HG03342 (cell line): ENCODE results near the gene MGAT4C.
"Not testable (repeated sequence)": the region's sequence is repeated elsewhere in the genome, so short reads cannot be mapped to it uniquely, and the experiment has no call there.

Experiments
- ATAC-seq: cut with Tn5 transposase; IDR thresholded peaks from one replicate; pipeline ENCODE4 v1.9.1; 2021; ENCODE audit warnings: mild to moderate bottlenecking, moderate library complexity; ENCODE audit not compliant: unreplicated experiment

MGAT4C gene

DNA sequence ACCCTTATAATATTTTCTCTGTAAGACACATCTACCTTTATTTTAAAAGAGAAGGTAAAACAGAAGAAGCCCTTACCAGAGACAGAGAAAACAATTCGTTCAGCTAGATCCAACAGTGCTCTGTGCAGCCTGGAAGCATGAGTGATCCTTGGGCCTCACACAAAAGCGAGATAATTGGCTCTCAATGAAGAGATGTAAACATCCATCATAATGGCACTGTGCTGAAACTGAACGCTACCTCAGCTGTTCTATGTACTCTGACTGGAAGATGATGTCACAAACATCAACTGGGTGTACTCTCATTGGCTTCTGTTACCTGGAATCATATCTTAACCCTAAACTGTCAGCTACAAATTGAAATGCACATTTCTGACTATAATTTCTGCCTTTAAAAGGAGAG, at the start of gene MGAT4C:
TSS of gene MGAT4C (minus strand) at position 229 of the 400 bp plus-strand sequence.
- ATAC-seq = no peak

DNA sequence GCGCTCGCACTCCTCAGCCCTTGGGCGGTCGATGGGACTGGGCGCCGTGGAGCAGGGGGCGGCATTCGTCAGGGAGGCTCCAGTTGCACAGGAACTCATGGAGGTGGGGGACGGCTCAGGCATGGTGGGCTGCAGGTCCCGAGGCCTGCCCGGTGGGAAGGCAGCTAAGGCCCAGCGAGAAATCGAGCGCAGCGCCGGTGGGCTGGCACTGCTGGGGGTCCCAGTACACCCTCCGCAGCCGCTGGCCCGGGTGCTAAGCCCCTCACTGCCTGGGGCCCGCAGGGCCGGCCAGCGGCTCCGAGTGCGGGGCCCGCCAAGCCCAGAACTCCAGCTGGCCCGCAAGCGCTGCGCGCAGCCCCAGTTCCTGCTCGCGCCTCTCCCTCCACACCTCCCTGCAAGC, 40.2 kb upstream of the MGAT4C start:
- not testable (repeated sequence) for ATAC-seq

DNA sequence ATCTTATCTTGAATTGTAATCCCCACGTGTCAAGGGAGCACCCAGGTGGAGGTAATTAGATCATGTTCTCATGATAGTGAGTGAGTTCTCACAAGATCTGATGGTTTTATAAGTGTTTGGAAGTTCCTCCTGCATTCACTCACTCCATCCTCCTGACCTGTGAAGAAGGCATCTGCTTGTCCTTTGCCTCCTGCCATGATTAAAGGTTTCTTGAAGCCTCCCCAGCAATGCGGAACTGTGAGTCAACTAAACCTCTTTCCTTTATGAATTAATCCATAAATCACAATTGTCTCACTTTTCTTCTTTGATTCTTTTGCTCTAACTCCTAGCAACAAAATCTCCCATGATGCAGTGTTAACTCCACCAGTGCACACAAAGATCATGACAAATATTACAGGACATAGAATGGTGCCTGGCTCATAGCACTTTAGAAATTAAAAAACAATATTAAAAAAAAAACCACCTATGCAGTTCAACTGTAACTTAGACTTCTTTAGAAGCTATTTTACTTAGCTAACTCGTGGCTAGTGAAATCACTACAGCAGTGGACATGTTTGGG, 37.6 kb upstream of the MGAT4C start:
- no peak for ATAC-seq

DNA sequence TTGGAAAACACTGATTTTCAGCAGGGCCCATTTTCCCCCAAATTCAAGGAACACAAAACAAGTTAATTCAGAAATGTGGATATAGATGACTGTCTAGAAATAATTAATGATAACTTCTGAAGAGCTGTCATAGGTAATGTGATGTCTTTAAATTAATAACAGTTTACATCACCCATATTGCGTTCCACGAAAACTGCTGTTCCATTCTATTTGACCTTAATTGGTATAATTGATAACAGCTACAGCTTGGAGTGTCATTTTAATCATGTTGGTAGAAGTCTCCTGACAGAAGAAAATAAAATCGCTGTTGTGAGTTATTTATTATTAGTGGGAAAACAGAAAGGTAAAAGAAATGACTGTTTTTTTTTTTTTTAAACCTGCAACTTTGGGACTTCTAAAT, 36.3 kb upstream of the MGAT4C start:
- no peak for ATAC-seq

DNA sequence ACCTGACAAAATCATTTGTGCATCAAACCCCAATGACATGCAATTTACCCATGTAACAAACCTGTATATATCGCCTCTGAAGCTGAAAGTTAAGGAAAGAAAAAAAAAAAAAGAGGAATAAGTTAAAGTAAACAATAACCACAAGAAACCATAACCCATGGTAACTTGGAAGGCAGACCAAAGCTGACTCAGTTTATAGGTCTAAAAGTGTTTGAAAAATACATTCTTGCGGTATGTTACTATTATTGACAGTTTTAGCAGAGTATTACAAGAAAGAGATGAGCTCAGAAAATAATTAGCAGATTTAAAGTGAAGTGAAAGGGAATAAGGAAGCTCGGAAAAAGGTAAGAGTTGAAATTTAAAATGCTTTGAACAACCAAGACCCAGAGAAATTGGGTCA, 34.4 kb upstream of the MGAT4C start:
- no peak for ATAC-seq

DNA sequence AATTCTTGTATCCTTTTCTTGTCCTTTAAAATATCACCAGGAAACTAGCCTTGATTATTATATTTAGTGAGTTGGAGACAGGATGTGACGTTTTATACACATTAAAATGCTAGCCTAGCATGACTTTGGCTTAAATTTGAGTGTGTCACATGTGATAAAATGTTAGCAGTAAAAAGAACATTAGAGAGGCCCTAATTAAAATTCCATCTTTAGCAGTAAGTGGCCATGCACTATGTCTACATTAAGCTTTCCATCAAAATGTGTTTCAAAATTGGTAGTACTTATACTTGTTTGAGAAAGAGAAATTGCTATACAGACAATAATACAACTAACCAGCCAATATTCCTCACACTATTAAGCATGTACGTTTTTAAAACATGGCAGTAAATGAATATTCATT, 29.9 kb upstream of the MGAT4C start:
- no peak for ATAC-seq

DNA sequence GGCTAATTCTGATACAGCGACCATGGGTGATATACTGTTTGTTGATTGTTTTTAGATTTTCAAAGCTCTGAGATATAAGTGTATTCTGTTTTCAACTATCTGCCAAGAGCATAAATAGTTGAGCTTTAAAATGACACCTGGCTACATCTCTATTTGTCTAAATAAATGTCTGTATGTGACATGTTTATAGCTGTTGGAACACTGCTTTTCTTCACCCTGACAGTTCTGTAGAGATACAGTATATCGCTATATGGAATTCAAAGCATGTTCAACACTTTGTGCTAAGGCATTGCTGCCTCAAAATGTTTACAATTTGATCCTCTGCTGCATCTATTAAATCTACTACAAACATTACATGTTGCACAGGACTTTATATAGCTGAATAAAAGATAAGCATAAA, 27.4 kb upstream of the MGAT4C start:
- no peak for ATAC-seq

DNA sequence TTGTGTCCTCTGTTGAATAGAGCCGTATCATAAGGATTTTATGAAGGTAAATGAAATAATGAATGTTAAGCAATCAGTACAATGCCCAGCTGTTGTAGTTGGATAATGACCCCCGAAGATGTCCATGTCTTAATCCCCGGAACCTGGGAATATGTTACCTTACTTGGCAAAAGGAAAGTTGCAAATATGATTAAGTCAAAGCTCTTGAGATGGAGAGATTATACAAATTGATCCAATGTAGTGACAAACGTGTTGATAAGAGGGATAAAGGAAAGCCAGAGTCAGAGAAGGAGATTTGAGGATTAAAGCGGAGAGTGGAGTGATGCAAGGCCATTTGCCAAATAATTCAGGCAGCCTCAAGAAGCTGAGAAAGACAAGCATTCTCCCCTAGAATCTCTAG, 19.2 kb upstream of the MGAT4C start:
- ATAC-seq = no peak

DNA sequence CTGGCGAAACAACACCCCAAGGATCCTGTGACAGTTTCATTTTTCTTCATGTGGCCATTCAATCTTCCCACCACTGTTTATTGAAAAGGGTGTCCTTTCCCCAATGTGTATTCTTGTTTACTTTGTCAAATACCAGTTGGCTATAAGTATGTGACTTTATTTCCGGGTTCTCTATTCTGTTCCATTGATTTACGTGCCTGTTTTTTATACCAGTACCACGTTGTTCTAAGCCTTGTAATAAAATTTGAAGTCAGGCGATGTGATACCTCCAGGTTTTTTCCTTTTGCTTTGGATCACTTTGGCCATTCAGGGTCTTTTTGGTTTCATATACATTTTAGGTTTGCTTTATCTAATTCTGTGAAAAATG, 9.1 kb upstream of the MGAT4C start:
- ATAC-seq = no peak

DNA sequence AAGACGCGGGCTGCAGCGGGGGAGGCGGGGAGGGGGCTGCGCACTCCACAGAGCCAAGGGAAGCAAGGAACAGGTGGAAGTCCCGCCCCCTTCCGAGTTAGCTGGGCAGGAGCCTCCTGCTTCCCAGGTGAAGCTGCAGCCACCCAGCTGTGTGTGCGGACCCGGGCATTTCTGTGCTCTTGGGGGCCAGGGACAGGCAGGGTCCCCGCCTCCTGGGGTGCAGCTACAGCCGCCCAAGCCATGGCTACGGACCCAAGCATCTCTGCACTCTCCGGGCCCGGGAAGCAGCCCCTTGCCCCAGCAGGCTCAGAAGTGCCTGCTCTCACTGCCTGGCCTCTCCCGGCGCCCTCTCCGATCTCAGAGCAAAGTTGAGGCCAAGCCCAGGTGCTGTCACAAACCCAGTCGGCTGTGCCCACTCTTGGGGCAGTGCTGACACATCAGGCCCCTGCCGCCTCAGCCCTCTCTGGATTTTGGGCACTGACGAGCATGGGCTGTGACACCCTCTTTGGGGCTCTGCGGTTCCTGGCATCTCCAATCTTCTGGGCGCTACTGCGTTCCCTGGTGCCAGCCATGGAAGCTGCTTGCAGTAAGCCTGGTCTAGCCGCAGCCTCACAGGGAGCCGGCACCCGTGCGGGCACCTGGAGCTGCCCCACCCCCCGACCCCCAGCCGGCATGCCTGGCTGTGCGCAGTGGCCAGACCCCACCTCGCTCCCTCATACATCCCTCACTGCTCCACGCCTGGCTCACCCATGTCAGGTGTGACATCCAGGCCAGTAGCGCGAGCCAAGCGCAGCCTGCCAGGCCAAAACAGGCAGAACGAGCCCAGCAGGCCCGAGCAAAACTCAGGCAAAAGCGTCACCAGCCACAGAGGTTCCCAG, 8.5 kb upstream of the MGAT4C start:
- ATAC-seq = no peak

DNA sequence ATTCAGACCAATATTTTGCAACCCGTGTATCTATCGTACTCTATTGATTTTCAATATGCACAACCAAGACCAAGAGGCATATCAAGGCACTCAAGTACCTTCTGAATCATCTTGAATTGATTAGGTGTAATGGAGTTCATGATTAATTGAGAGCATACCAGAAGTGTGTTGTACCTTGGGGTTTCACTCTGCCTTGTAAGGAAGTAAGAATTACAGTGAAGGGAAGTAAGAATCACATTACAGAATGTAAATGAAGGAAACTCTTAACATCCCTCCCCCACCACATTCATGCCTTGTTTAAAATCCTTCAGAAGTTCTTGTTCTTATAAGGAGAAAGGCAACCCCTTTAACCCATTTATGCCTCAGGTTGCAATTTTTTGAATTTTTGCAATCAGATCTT, 5.4 kb upstream of the MGAT4C start:
- no peak for ATAC-seq

DNA sequence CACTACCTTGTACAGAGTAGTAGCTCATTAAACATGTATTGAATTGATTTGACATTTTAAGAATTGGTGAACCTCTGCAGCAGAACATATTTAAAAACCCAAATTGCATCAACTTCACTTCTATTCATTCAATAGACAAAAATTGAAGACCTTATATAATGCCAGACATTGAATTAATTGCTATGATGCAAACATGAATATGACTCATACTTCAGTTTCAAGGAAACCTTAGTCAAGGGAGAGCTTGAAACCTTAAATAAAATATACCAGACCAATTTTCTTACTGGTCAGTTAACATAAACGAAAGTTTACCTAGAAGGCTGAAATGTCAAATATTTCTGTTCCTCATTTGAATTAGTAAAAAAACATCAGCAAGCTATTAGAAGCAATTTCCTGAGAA, 5.0 kb upstream of the MGAT4C start:
- no peak for ATAC-seq

DNA sequence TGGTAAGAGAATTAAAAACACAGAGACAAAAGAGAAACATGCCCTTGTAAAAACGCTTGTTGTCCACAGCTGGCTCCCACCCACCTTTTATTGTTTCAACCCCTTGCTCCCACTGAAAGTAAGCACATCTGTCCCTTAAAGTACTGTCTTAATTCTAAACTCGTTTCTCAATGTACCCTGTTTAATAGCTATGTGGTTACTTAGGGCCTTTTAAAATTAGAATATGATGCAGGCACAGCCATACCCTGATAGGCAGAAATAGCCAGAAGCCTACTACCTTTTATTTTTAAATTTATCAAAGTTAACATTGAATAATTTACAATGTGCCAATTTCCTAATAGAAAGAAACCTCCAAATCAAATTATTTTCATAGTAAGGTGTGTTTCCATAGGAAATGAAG, 4.0 kb upstream of the MGAT4C start:
- no peak for ATAC-seq

DNA sequence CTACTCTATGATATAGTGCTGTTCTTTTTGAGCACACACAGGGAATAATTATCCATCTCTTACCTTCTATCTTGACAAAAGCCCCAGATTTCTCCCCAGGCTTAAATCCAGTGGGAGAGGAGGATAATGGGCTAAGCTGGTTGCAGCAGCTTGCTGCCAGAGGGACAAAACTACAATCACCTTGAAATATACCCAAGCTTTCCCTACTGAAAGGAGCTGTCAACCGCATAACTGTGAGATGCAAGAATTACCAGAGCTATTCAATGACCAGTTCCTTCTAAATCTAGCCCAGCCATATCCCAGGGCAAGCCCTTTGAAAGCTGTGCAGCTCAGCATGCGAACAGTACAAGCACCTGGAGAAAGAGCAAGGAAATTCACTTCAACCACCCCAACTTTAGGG, 943 bp upstream of the MGAT4C start:
- ATAC-seq = no peak

DNA sequence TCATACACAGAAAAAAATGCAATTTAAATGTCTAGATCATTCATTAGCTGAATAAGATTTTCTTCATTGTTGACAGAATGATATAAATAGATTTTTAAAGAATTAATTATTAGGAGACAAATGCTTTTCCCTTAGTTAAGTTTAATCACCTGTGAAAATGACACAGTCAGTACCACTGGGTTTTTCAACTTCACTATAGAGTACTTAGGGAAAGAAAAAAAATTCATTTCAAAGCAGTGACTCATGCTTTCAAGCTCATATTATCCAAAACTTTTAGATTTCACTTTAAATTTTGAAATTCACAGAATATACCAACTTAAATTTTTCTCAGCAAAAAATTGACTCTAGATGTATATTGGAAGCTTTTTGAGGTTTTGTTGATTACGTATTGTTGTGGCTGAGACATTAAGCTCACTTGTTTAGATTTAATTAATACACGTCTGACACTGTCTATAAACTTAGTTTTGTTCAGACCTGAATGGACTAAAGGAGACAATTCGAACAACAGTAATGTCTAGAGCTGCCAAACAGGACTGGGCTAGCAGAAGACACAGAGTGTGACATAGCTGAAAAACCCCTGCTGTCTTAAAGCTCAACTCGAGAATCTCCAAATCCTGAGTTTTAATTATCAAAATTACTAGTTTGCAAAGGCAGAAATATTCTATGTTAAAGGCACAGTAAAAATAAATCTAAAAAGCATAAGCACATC, 1.6 kb downstream of the MGAT4C start:
- ATAC-seq = no peak

DNA sequence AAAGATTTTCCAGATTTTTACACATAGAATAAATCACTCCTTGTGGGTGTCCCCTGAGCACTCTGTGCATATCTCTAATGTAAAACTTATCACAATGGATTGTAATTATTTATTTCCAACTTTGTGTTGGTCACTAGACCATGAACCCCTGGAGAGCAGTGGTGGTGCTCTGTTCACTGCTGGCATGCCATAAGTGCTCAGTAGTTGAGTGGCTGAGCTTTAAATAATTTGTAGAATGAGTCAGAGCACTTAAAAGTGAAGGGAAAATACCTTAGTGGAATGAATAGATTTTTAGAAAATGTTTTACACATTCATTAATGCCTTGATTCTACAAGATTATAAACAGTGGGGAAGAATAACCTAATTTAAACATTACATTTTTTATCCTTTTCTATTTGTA, 6.3 kb downstream of the MGAT4C start:
- peak; percentile 52 for ATAC-seq

DNA sequence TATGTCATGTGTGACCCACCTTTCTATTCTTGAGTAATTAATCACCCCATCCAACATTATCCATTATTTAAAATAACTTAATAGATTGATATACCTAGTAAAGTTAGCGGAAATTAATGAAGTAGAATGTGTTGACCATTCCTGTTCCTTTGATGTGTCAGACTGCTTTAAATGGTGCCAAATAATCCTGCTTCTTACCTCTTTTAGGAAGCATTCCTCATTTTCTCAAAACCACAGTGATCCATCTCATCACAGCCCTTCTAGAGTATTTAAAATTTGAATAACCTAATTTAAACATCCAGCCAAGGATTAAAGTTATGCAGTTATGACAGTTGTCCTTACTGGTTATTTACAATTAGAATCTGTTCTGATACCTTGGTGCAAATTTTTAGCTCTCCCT, 6.9 kb downstream of the MGAT4C start:
- no peak for ATAC-seq

DNA sequence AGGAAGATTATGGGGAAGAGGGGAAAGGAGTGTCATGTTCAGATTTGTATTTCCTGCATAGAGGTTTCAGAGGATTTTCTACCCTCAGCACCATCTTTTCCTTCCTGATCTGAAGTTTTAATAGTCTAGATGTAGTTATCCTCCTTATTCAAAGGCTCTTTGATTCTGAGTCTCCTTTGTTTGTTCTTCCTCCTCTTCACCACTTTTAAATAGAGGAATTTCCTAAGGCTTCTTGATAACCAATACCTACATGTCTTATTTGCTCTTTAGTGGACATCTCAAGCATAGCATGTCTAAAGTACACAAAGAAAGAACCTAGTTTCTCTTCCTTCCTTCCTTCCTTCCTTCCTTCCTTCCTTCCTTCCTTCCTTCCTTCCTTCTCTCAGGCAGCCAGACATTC, 8.3 kb downstream of the MGAT4C start:
- no peak for ATAC-seq

DNA sequence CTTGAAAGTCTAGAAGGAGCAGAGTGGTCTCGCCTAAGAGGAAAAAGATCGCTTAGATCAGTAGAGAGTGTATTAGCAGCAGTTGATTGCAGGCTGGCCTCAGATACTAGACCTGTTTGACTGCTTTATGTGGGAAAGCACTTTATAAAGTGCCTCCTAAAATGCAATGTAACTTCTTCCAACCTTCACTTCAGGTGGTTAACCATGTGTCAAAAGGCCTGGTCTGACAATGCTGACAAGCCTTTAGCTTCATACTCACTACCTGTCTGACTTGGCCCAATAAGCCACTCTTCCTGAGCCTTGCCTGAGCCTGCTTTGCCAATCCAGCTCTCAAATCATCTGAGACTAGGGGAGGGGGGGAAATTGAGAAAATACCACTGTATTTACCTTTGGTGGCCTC, 14.6 kb downstream of the MGAT4C start:
- no peak for ATAC-seq

DNA sequence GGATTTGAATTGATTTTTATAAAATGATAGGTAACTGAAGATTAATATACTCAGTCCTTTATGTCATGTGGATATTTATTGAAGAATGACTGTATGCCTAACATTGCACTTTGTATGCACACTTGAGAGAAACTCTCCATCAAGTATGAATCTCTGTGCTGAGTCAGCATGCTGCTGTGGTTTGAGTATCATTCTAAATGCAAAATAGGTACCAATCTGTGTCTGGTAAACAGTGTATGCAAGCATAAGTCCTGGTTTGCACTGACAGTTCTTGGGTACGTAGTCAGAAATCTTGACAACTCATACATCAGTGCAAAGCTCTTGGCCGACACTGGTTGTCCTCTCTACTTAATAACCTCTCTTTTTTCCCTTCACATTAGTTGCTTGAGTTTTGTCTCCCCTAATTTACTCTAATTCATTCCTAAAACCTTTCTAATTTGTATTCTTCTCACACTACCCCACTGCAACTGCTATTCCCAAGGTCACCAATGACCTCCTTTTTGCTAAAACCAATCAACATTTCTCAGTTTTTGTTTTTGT, 21.8 kb downstream of the MGAT4C start:
- no peak for ATAC-seq

DNA sequence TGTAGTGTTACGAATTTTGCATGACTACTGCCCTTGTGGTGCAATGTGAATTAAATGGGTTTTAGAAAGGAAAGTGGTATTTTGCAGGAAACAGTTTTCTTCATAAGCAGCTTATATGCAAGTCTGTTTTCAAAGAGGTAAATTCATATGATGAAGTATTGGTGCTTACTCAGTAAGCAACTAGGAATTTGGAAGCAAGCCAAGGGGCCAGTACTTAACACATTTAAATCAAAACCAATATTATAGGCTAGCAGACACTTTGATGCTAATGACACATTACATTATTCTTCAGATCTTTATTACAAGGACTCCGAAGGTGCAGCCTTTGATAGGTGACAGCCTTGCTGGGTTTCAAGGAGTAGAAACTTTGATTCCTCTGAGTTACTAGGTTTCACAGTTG, 23.1 kb downstream of the MGAT4C start:
- no peak for ATAC-seq
